ENCODE data around the gene ATP8B4.

DNA sequence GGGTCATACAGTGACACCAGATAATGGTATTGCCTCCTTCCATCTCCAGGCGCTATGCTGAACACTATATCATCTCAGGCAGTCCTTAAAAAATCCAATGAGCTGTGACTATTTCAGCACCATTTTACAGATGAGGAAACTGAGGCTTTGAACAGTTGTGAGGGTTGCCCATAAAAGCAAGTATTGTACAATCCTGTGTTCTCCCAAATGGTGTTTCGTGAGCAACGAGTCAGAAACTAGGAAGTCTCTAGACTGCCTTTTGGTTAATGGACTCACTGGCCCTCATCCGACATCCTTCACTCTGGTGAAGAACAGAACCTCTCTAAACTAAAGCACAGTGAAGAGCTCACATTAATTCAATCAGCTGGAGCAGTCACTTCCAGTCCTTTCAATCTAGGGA, 61.8 kb downstream of the ATP8B4 start:
- TF ChIP-seq, protein P1, sequence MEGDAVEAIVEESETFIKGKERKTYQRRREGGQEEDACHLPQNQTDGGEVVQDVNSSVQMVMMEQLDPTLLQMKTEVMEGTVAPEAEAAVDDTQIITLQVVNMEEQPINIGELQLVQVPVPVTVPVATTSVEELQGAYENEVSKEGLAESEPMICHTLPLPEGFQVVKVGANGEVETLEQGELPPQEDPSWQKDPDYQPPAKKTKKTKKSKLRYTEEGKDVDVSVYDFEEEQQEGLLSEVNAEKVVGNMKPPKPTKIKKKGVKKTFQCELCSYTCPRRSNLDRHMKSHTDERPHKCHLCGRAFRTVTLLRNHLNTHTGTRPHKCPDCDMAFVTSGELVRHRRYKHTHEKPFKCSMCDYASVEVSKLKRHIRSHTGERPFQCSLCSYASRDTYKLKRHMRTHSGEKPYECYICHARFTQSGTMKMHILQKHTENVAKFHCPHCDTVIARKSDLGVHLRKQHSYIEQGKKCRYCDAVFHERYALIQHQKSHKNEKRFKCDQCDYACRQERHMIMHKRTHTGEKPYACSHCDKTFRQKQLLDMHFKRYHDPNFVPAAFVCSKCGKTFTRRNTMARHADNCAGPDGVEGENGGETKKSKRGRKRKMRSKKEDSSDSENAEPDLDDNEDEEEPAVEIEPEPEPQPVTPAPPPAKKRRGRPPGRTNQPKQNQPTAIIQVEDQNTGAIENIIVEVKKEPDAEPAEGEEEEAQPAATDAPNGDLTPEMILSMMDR (IDR thresholded peaks at IDR 0.05): no peak
- TF ChIP-seq POLR2A (IDR thresholded peaks at IDR 0.05): no peak

Measured in uterus (tissue), 2 donors.